Fibroblast of the aortic adventitia (primary cell): ENCODE results near the gene ACAP3. TPM values are rescaled to one million over a fixed set of nuclear protein-coding genes. Genes with fewer than 3 reads are reported as not detected.

Source experiments
- DNase-seq: peaks from one replicate; pipeline ENCODE4 v3.0.0-alpha.2; 2010; ENCODE audit warnings: low read depth
- H3K4me3 ChIP-seq: 2 replicates; pipeline ENCODE4 v1.5.1; 2011; ENCODE audit warnings: low read depth, mild to moderate bottlenecking, control low read depth, low read length, moderate library complexity
- total RNA-seq: library from RNA; depleted of rRNA; stranded (reverse); fragments of >200 nt; gene quantifications from 2 replicates; pipeline ENCODE4 v1.2.3, GENCODE V29; 2012; ENCODE audit warnings: low replicate concordance
- TF ChIP-seq, protein P1 (sequence below): IDR thresholded peaks from 2 replicates; pipeline ENCODE4 v1.5.1; 2011; ENCODE audit warnings: mild to moderate bottlenecking, low read length, control low read depth, inconsistent platforms; ENCODE audit not compliant: insufficient read depth

The ACAP3 gene
- total RNA-seq, 1 donor, result 43.2 TPM

DNA sequence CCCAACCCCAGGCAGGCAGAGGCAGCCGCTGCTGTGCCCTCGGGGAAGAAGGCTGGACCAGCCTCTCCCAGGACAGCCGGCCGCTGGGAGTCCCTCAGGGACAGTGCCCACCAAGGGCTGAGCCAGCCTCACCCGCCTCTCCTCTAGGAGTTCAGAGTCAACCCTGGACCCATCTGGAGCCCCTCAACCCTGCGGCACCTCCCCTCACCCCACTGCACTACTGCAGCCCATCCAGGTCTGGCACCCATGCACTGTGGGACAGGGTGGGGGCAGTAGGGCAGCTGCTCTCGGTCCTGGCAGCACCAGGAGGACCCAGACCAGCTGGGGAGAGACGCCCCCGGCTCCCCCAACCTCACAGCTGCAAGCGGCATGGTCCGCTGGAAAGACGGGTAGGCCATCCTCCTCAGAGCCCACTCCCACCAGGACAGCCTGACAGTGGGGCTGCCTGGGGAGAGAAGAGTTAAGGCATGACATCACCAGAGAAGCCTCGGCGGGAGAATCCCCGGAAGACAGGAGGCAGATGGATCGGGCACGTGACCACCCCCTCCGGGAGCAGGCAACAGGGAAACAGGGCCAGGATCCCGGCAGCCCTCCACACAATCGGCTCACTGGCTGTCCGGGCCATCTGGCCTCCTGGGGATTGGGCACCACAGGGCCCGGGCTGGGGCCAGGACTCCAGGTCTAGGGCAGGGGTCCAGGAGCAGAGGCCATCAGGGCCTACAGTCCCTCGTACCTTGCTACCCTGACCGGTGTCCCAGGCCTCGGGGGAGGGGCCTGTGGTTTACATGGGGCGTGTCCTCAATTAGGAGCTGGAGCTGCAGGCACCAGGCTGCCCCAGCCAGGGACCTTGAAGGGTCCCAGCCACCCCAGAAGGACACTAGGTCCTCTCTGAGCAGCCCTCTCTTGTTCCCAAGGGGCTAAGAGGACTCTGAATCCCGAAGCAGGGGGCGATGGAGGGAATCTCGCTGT lies 3.1 kb downstream of the ACAP3 start:
- TF ChIP-seq, protein P1, sequence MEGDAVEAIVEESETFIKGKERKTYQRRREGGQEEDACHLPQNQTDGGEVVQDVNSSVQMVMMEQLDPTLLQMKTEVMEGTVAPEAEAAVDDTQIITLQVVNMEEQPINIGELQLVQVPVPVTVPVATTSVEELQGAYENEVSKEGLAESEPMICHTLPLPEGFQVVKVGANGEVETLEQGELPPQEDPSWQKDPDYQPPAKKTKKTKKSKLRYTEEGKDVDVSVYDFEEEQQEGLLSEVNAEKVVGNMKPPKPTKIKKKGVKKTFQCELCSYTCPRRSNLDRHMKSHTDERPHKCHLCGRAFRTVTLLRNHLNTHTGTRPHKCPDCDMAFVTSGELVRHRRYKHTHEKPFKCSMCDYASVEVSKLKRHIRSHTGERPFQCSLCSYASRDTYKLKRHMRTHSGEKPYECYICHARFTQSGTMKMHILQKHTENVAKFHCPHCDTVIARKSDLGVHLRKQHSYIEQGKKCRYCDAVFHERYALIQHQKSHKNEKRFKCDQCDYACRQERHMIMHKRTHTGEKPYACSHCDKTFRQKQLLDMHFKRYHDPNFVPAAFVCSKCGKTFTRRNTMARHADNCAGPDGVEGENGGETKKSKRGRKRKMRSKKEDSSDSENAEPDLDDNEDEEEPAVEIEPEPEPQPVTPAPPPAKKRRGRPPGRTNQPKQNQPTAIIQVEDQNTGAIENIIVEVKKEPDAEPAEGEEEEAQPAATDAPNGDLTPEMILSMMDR, result no peak
- DNase-seq, result peak; percentile 72

DNA sequence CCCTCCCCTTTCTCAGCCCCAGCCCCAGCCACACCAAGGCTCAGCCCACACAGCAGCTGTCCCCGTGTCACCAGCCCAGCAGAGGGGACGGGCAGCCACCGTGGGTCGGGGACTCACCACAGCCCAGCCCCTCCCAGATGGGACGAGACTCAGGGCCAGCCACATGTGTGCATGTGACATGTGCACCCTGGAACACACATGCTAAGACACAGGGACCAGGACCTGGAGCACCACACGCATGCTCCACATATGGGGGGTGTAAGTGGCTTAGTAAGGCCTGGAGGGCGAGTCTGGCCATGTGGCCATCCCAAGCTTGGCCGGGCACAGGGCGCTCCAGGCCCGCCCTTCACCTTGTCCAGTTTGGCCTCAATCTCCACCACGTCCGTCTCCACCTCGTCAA lies 4.0 kb downstream of the ACAP3 start:
- no peak for DNase-seq
- TF ChIP-seq, protein P1, result no peak
- no peak overlapping the region for H3K4me3 ChIP-seq

More for the DNA sequence above, 3.1 kb downstream of the ACAP3 start:
- H3K4me3 ChIP-seq, result peak overlapping the region; percentile 74

DNA sequence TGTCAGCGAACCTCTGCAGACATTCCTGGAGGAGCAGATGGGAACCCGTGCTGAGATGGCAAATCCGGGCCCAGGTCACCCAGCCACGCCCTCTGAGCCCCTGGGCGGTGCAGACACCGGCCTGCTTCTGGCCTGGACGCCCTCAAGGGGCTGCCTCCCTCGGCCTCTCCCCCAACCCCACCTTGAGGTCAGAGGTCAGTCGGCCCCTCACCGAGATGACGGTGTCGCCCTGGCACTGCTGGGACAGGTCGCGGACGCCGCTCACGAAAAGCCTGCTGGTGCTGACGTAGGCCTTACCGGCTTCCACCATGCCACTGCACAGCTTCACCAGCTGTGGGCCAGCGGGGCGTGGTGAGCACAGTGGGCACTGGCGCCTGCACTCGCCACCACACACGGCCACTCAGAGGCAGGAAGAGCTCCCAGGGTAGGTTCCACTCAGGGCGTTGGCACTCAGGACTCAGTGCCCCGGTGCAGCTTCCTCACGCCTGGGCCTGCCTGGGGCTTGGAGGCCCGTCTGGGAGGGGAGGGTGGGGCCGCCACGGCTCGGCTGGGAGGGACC lies 4.7 kb downstream of the ACAP3 start:
- TF ChIP-seq, protein P1, result no peak
- DNase-seq, result no peak
- H3K4me3 ChIP-seq, result no peak overlapping the region

DNA sequence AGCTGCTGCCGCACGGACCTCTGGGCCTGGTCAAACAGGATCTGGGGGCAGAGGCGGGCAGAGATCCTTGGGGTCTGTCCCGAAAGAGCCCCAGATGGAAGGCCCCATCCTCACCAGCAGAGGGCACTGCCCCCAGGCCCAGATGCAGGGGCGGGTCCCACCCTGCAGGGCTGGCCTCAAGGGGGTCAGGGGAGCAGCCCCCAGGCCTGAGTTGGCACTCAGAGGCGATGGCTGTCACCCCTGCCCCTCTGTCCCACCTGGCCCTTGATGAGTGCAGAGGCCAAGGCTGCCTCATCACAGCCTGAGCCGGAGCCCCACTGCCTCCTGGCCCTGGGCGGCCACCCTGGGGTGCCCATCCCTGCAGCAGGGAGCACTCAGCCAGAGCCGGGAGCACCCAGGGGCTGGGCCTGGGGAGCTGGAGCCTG lies 5.7 kb downstream of the ACAP3 start:
- H3K4me3 ChIP-seq, result no peak overlapping the region
- DNase-seq, result no peak
- TF ChIP-seq, protein P1, result peak; percentile 41

DNA sequence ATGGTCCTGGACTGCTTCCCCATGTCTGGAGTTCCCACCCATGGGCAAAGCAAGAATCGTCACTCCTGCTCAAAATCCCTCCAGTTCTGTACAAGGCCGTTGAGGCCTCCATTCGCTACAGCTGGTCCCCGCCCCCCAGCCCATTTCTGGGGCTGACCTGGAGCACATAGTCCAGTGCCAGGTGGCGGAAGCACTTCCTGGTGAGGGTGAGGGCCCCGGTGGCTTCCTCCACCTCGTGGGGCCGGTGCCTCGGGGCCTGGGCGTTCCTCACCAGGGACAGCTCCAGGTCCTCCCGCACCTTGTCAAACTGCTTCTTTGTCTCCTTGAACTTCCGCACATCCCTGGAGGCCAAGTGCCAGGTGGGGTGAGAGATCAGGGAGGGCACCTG lies 7.4 kb downstream of the ACAP3 start:
- no peak for DNase-seq
- no peak overlapping the region for H3K4me3 ChIP-seq
- TF ChIP-seq, protein P1, result no peak

DNA sequence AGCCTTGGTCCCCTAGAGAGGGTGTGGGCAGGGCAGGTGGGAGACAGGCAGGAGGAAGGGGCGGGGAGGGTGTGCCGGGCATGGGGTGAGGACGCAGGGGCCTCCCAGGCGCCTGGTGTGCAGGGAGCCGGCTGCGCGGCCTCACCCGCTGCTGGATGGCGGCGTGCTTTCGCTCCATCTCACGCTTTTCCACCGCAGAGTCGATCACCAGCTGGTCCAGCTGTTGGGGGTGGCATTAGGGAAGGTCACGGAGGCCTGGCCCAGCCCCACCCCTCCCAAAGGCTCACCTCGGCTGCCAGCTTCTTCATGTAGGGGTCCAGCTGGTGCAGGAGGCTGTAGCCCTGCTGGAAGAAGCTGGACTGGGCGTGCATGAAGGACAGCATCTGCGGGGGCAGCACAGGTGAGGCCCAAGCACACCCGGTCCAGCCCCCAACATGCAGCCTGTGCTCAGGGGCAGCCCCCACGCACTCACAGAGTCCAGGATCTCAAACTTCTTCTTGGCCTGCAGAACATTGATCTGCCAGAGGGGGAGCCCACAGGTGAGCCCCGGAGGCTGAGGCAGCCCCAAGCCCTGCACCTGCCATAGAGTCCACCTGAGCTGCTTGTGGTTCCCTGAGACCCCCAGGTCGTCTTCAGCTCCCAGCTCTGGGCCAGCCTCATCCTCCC lies 7.9 kb downstream of the ACAP3 start:
- TF ChIP-seq, protein P1, result peak; percentile 31
- no peak overlapping the region for H3K4me3 ChIP-seq
- no peak for DNase-seq
